ENCODE data around the gene NOL12.

Gene NOL12

GRCh38 chr22:37659897-37660708, 26.0 kb upstream of the NOL12 start:
- ChIA-PET CTCF (no interaction called here), POLR2A (ENCODE audit: low non-redundant PET) (no interaction called here)
- H3K27ac ChIP-seq = peak overlapping the region; percentile 80
- no peak for DNase-seq (ENCODE audit: low spot score)
- no peak for TF ChIP-seq CTCF (conservative IDR thresholded peaks at IDR 0.05; ENCODE audit: low read depth)

- DNase-seq (ENCODE audit: low spot score) = no peak
- CTCF ChIA-PET = no interaction called here
- TF ChIP-seq CTCF (conservative IDR thresholded peaks at IDR 0.05; ENCODE audit: low read depth) = no peak
- H3K27ac ChIP-seq = peak overlapping the region; percentile 80
- POLR2A ChIA-PET (ENCODE audit: low non-redundant PET) = no interaction called here
These were observed 25.5 kb upstream of the NOL12 start for GRCh38 chr22:37660709-37661045.

- CTCF ChIA-PET = interaction anchor here (0.7 kb wide), 1 partner anchor 130 kb away, joined by 3 read pairs; no protein-coding TSS in a partner anchor
- H3K27ac ChIP-seq = peak overlapping the region; percentile 80
- POLR2A ChIA-PET (ENCODE audit: low non-redundant PET) = no interaction called here
- no peak for DNase-seq (ENCODE audit: low spot score)
- no peak for TF ChIP-seq CTCF (conservative IDR thresholded peaks at IDR 0.05; ENCODE audit: low read depth)
These were observed 24.8 kb upstream of the NOL12 start for GRCh38 chr22:37661160-37661924.

GRCh38 chr22:37662039-37662438, 24.1 kb upstream of the NOL12 start:
- TF ChIP-seq CTCF (conservative IDR thresholded peaks at IDR 0.05; ENCODE audit: low read depth) = no peak
- DNase-seq (ENCODE audit: low spot score) = no peak
- POLR2A ChIA-PET (ENCODE audit: low non-redundant PET) = interaction anchor here (0.7 kb wide), 1 partner anchor 14 kb away, joined by 3 read pairs; the partner anchor contains the start of gene LGALS1
- H3K27ac ChIP-seq = peak overlapping the region; percentile 80
- CTCF ChIA-PET = no interaction called here

GRCh38 chr22:37663521-37664140, 22.5 kb upstream of the NOL12 start:
- no peak for TF ChIP-seq CTCF (conservative IDR thresholded peaks at IDR 0.05; ENCODE audit: low read depth)
- CTCF ChIA-PET = interaction anchor here (0.7 kb wide), 1 partner anchor 1102 kb away, joined by 3 read pairs; no protein-coding TSS in a partner anchor

More at GRCh38 chr22:37663521-37664140, 22.5 kb upstream of the NOL12 start:
- H3K27ac ChIP-seq = peak overlapping the region; percentile 80
- POLR2A ChIA-PET (ENCODE audit: low non-redundant PET) = no interaction called here
- DNase-seq (ENCODE audit: low spot score) = no peak
